ENCODE measurements around the gene PCBP3. TPM values are rescaled to one million over a fixed set of nuclear protein-coding genes. Genes with fewer than 3 reads are reported as not detected.
"Not testable (repeated sequence)": the region's sequence is repeated elsewhere in the genome, so short reads cannot be mapped to it uniquely, and the experiment has no call there.

Gene PCBP3
- total RNA-seq, 1 donor from 2014 or later = 2.5 TPM

DNA sequence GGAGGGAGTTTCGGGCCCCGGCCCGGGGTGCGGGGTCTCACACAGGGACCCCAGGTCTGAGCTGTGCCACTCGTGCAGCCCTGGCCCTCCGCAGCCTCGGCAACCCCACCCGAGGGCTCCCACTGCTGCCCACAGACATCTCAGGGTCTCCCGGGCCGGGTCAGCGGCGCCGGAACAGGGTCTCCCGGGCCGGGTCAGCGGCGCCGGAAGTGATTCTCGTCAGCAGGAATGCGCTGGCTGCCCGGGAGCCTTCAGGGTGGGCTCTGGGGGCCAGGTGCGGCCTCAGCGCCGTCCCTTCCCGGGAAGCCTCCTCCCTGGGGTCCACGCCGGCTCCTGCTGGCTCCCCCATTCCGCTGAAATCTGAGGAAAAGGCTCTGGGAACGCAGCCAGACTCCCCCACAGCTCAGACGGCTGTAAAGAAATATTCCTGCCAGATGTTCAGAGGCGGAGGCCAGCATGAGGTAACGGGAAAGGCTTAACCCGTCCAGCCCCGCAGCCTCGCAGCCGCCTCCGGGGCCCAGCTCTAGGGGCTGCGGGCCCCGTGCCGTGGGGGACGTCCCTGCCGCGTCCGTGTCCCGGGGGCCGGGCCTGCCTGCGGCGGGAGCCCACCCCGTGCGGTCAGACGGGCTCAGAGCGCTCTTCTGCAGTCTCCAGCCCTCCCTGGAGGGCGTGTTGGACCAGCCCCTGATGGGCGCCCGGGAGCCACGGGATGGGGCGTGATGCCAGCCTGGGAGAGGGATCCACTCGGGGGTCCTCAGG is 329.4 kb downstream of the PCBP3 start:
- H3K36me3 Mint-ChIP-seq (ENCODE audit: low read depth, unreplicated experiment) = no peaks in the 10 kb centered on the region
- peak; percentile 26 for DNase-seq (ENCODE audit: low spot score)
- H3K9me3 Mint-ChIP-seq (ENCODE audit: unreplicated experiment) = no peaks in the 10 kb centered on the region
- H3K27ac Mint-ChIP-seq (ENCODE audit: unreplicated experiment) = no peak overlapping the region
- H3K27me3 Mint-ChIP-seq (ENCODE audit: unreplicated experiment) = no peaks in the 10 kb centered on the region
- TF ChIP-seq CTCF (IDR thresholded peaks at IDR 0.05; ENCODE audit: unreplicated experiment) = no peak
- peaks cover 10% of the 10 kb centered on the region for H3K4me1 Mint-ChIP-seq (ENCODE audit: unreplicated experiment)
- peak overlapping the region; percentile 62 for H3K4me3 Mint-ChIP-seq (ENCODE audit: unreplicated experiment)

DNA sequence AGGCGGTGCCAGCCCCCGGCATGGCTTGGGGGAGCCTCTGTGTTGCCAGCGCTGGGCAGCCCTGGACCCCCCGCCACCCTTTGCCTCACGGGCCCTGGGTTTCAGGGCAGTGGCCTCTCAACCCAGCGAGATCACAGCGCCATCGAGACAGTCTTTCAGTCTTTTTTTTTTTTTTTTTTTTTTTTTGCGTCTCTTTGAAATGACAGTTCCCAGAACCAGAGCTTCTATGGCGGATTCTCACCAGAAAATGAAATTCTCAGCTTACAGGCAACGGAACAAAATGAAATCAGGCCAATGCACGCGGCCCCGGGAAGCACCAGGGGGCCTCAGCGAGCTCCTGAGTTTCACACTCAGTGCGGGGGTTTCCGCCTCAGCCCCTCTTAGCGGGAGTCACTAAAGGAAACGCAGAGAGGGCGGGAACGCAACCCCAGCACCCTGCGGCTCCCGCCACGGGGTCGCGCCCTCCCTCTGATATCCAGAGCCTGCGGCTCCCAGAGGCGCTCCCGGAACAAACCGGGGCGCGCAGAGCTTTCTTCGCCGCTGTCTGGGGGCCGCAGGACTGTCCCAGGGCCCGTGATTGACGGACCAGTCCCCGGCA is 330.0 kb downstream of the PCBP3 start:
- Mint-ChIP-seq H3K36me3 (ENCODE audit: low read depth, unreplicated experiment) (no peaks in the 10 kb centered on the region), H3K9me3 (ENCODE audit: unreplicated experiment) (no peaks in the 10 kb centered on the region), H3K27me3 (ENCODE audit: unreplicated experiment) (no peaks in the 10 kb centered on the region), H3K4me1 (ENCODE audit: unreplicated experiment) (peaks cover 10% of the 10 kb centered on the region), H3K27ac (ENCODE audit: unreplicated experiment) (peak overlapping the region; percentile 48), H3K4me3 (ENCODE audit: unreplicated experiment) (peak overlapping the region; percentile 69)
- TF ChIP-seq CTCF (IDR thresholded peaks at IDR 0.05; ENCODE audit: unreplicated experiment) = peak; percentile 67
- peak; percentile 82 for DNase-seq (ENCODE audit: low spot score)

GRCh38 chr21:45974073-45975019 is 330.8 kb downstream of the PCBP3 start:
- Mint-ChIP-seq H3K9me3 (ENCODE audit: unreplicated experiment) (no peaks in the 10 kb centered on the region), H3K4me3 (ENCODE audit: unreplicated experiment) (peak overlapping the region; percentile 80), H3K4me1 (ENCODE audit: unreplicated experiment) (peaks cover 10% of the 10 kb centered on the region), H3K27me3 (ENCODE audit: unreplicated experiment) (peaks cover 1% of the 10 kb centered on the region), H3K27ac (ENCODE audit: unreplicated experiment) (peak overlapping the region; percentile 18), H3K36me3 (ENCODE audit: low read depth, unreplicated experiment) (no peaks in the 10 kb centered on the region)
- peak; percentile 62 for DNase-seq (ENCODE audit: low spot score)
- TF ChIP-seq CTCF (IDR thresholded peaks at IDR 0.05; ENCODE audit: unreplicated experiment) = no peak

GRCh38 chr21:45975020-45975666 is 331.6 kb downstream of the PCBP3 start:
- Mint-ChIP-seq H3K27me3 (ENCODE audit: unreplicated experiment) (peaks cover 3% of the 10 kb centered on the region), H3K27ac (ENCODE audit: unreplicated experiment) (no peak overlapping the region), H3K9me3 (ENCODE audit: unreplicated experiment) (no peaks in the 10 kb centered on the region), H3K4me1 (ENCODE audit: unreplicated experiment) (peaks cover 14% of the 10 kb centered on the region), H3K36me3 (ENCODE audit: low read depth, unreplicated experiment) (no peaks in the 10 kb centered on the region), H3K4me3 (ENCODE audit: unreplicated experiment) (peak overlapping the region; percentile 80)
- no peak for TF ChIP-seq CTCF (IDR thresholded peaks at IDR 0.05; ENCODE audit: unreplicated experiment)
- DNase-seq (ENCODE audit: low spot score) = peak; percentile 9

DNA sequence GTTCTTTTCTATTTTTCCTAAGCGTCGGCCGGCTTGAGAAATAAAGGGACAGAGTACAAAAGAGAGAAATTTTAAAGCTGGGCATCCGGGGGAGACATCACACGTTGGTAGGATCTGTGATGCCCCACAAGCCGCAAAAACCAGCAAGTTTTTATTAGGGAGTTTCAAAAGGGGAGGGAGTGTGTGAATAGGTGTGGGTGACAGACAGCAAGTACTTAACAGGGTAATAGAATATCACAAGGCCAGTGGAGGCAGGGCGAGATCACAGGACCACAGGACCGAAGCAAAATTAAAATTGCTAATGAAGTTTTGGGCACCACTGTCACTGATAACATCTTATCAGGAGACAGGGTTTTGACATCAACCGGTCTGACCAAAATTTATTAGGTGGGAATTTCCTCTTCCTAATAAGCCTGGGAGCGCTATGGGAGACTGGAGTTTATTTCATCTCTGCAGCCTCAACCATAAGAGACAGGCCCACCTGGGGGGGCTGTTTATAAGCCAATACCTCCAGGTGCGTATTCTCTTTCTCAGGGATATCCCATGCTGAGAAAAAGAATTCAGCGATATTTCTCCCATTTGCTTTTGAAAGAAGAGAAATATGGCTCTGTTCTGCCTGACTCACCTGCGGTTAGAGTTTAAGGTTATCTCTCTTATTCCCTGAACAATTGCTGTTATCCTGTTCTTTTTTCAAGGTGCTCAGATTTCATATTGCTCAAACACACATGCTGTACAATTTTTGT is 332.3 kb downstream of the PCBP3 start:
- peaks cover 14% of the 10 kb centered on the region for H3K4me1 Mint-ChIP-seq (ENCODE audit: unreplicated experiment)
- H3K4me3 Mint-ChIP-seq (ENCODE audit: unreplicated experiment) = peak overlapping the region; percentile 49
- H3K36me3 Mint-ChIP-seq (ENCODE audit: low read depth, unreplicated experiment); H3K27me3 Mint-ChIP-seq (ENCODE audit: unreplicated experiment); DNase-seq (ENCODE audit: low spot score); H3K9me3 Mint-ChIP-seq (ENCODE audit: unreplicated experiment): not testable (repeated sequence)
- peak overlapping the region; percentile 42 for H3K27ac Mint-ChIP-seq (ENCODE audit: unreplicated experiment)
